NCI-H2081 treated with DMSO at 0.1 percent for 48 hours (cell line): ENCODE data around the gene KDM4B.

ENCODE experiments used
- DNase-seq: peaks from one replicate; lab custom pipeline; 2025; lab: John Stamatoyannopoulos, UW

The KDM4B gene

DNA sequence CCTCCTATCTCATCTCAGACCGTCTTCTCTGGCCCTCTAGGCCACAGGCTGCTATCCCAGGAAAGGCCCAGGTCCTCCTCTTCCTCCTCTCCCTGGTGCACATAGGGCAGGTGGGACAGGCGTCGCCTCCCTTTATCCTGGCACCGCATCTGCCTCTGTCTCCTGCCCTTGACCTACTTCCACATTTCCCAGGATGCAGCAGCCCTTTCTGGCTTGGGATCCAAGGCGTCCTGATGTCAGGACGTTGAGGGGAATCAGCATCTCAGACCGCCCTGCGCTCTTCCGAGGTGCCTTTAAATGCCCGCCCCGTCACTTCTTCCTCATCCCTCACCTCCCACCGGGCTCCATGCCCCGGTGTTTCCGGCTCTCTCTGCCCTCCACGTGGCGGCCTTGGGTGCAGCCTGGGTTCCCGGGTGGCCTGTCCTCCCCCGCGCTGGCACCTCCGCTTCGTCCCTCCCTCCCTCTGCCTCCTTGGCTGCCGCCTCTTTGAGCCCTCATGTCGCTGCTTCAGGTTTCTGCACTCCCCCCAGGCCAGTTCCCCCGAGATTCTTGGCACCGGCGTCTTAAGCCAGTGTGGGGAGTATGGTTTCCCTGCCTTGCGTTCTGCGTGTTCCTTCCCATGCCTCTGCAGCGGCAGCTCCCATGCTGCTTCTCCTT is 66.3 kb downstream of the KDM4B start:
- DNase-seq: no peak

GRCh38 chr19:5035793-5036697 is 67.1 kb downstream of the KDM4B start:
- no peak for DNase-seq

GRCh38 chr19:5036698-5037563 is 68.0 kb downstream of the KDM4B start:
- DNase-seq: no peak

GRCh38 chr19:5037936-5038335 is 69.0 kb downstream of the KDM4B start:
- peak; percentile 43 for DNase-seq

- DNase-seq: no peak
Observed at GRCh38 chr19:5038631-5039271, 69.8 kb downstream of the KDM4B start.

DNA sequence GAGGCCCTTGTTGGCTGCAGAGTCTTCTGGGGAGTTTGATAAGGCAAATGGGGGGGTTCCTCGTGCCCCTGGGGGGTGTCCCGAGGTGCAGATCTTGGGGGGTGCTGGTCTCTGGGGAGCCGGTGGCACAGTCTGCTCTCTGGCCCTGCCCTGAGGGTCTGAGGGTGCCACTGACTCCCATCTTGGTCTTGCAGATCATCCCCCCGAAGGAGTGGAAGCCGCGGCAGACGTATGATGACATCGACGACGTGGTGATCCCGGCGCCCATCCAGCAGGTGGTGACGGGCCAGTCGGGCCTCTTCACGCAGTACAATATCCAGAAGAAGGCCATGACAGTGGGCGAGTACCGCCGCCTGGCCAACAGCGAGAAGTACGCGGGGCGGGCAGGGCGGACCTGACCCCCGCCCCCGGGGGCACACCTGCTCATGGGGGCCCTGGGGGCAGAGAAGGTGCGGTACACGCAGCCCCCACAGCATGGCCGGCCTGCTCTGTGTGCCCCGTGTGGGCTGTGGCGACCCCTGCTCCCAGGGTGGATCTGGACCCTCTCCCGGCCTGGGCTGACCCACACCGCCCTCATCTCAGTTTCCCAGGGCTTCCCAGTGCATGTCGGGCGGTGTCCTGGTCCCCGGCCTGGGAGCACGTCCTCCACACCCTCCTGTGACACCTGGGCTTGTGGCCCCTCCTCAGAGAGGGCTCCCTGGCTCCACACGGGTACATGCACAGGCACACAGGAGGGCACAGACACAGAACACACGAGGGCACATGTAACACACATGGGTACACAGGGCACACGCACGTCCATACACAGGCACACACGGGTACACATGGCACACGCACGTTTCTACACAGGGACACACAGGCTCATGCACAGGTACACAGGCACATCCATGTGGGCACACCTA is 71.0 kb downstream of the KDM4B start:
- no peak for DNase-seq

DNA sequence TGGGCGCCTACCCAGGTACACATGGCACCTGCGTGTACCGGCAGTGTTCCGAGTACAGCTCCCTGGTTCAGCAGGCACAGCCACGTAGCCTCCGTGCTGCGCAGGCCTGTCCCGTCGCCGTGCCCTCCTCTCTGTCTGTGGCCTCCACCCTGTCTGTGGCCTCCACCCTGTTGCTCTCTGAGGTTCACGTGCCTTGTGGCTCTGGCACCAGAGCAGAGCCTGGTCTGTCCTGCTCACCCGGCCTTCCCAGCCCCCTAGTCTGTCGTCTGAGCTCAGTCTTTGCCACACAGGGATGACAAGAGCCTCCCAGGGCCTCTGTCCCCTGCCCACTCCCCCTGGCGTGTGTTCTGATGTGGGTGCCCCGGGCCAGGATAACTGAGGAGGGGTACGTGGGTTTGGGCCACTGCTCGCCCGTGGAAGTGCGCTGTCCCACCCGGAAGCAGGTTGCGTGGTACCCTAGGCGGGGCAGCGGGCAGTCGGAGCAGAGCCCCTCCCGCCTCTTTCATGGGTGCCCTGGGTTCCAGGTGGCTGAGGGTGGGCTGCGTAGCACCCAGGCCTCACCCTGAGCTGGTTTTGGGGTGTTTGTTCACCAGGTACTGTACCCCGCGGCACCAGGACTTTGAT is 71.7 kb downstream of the KDM4B start:
- DNase-seq: no peak

GRCh38 chr19:5041168-5041912 is 72.4 kb downstream of the KDM4B start:
- no peak for DNase-seq

DNA sequence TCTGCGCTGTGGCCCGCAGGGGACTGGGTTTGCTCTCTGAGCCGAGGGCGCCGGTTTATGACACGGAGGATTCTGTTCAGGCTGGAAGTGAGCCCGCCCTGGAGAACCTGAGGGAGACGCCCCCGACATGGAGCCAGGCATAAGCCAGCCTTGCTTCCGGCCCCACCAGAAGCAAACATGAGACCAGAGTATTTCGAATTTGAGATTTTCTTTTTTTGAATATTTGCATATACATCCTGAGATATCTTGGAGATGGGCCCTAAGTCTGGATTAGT is 72.9 kb downstream of the KDM4B start:
- DNase-seq: no peak

GRCh38 chr19:5042556-5042955 is 73.6 kb downstream of the KDM4B start:
- DNase-seq: no peak

GRCh38 chr19:5045029-5045428 is 76.1 kb downstream of the KDM4B start:
- DNase-seq: no peak

DNA sequence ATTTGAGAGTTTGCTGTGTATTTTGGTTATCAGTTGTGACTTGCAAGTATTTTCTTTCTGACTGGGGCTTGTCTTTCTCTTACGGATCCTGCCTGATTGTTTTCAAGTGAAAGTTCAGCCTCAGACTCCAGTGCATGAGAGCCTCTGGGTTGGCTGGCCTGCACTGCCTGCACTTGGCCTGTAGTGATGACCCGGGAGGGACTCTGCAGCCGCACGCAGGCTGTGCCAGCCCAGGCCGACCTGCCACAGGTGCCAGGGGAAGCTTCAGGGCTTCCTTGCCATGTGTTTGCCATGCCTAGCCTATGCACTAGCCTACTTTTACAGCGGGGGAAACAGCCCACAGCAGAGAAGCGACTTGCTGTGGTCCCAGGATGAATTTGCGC is 77.0 kb downstream of the KDM4B start:
- DNase-seq: no peak

GRCh38 chr19:5046339-5047039 is 77.6 kb downstream of the KDM4B start:
- peak; percentile 89 for DNase-seq

GRCh38 chr19:5047251-5047935 is 78.5 kb downstream of the KDM4B start:
- no peak for DNase-seq

DNA sequence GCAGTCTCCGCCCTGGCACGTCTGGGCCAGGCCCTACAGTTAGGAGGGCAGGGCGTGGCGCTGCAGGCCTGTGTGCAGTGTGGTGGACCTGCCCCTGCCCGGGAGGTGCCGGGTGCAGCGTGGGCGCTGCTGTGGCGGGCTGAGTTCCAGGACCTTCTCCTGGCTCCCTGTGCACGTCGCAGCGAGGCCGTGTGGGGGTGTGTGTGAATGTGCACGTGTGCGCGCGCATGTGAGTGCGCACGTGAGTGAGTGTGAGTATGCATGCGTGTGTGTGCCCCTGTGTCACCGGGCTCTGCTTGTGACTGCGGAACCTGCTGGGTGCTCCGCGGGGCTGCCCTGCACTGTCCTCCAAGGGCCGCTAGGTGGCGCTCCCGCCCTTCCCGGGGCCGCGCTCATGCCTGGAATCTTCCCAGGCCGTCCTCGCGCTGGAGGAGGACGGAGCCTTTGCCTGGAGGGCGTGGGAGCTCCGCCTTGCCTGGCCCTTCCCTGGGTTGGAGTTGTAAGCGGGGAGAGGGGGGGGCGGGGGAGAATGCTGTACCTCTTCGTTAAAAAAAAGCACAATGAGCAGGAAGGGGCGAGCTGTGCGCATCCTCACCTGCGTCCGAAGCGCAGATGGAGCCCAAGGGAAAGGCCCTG is 79.3 kb downstream of the KDM4B start:
- peak; percentile 12 for DNase-seq

GRCh38 chr19:5048727-5049553 is 80.0 kb downstream of the KDM4B start:
- no peak for DNase-seq

- no peak for DNase-seq
Observed at GRCh38 chr19:5049561-5049960, 80.6 kb downstream of the KDM4B start.
